Activated B cell treated with CpG ODN at 0.5 μM for 24 hours (primary cell): ENCODE results near the gene KRT6A. TPM values are rescaled to one million over a fixed set of nuclear protein-coding genes. Genes with fewer than 3 reads are reported as not detected.

Experiments used
- ATAC-seq: fragments of 200-7000 bp; cut with Tn5 transposase; one replicate; pipeline ENCODE4 v1.10.0; 2021; ENCODE audit warnings: low read depth, mild to moderate bottlenecking, moderate library complexity
- CTCF ChIA-PET: fragments of 350-600 bp; sonication (Branson Sonifier 250); formaldehyde crosslinking; loops from one replicate; lab custom pipeline; 2021; ENCODE audit warnings: antibody characterized with exemption; lab: Charles Lee
- POLR2A ChIA-PET: fragments of 350-600 bp; sonication (Branson Sonifier 250); formaldehyde crosslinking; loops from one replicate; lab custom pipeline; 2021; ENCODE audit warnings: antibody characterized with exemption; lab: Charles Lee
- DNase-seq: peaks from one replicate; pipeline ENCODE4 v3.0.0; 2022
- H3K27ac Mint-ChIP-seq: one replicate; pipeline ENCODE4 v1.8.0; 2020; ENCODE audit warnings: mixed read lengths
- H3K27me3 Mint-ChIP-seq: one replicate; pipeline ENCODE4 v1.8.0; 2021; ENCODE audit warnings: mixed read lengths
- H3K36me3 Mint-ChIP-seq: one replicate; pipeline ENCODE4 v1.8.0; 2021; ENCODE audit warnings: low read depth, mixed read lengths
- H3K4me1 Mint-ChIP-seq: one replicate; pipeline ENCODE4 v1.8.0; 2021; ENCODE audit warnings: mixed read lengths
- H3K4me3 Mint-ChIP-seq: one replicate; pipeline ENCODE4 v1.8.0; 2020; ENCODE audit warnings: mild to moderate bottlenecking, mixed read lengths
- H3K9me3 Mint-ChIP-seq: one replicate; pipeline ENCODE4 v1.8.0; 2020; ENCODE audit warnings: mixed read lengths
- CTCF ChIP-seq: fragments of 200-600 bp; IDR thresholded peaks from one replicate; pipeline ENCODE4 v1.8.0; 2022; ENCODE audit warnings: antibody characterized with exemption, mild to moderate bottlenecking
- intact Hi-C: fragments of 100-400 bp; cut with micrococcal nuclease; formaldehyde crosslinking; loops from one replicate; pipeline ENCODE4 v1.15.1; 2024
- total RNA-seq: library from RNA; stranded (reverse); gene quantifications from 2 replicates; pipeline ENCODE4 v1.2.3, GENCODE V29; 2022

KRT6A gene
- total RNA-seq, 1 donor from 2014 or later = not detected

- H3K4me1 Mint-ChIP-seq = no peaks in the 10 kb centered on the region
- CTCF ChIA-PET = no interaction called here
Measured at GRCh38 chr12:52446367-52447045, 46.6 kb downstream of the KRT6A start.

DNA sequence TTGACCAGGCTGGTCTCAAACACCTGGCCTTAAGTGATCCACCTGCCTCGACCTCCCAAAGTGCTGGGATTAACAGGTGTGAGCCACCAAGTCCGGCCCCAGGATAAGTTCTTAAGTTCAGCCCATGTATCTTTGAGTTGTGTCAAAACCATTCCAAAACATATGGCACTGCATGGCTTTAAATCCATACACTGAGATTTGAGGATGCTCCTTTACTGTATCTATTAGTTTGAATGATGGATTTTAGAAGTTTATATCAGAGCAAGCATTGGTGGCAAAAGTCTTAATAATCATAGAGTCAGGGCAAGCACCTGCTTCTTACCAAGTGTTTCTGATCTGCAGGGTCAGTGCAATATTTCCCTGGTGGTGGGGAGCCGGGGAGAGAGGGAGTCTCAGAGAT lies 47.2 kb downstream of the KRT6A start:
- intact Hi-C loops = no loop called here
- ChIA-PET CTCF (no interaction called here), POLR2A (no interaction called here)
- no peak overlapping the region for H3K27ac Mint-ChIP-seq
- no peak for DNase-seq
- H3K4me3 Mint-ChIP-seq = no peak overlapping the region
- no peak for ATAC-seq
- H3K36me3 Mint-ChIP-seq = no peaks in the 10 kb centered on the region
- H3K9me3 Mint-ChIP-seq = no peaks in the 10 kb centered on the region
- TF ChIP-seq CTCF = no peak
- H3K4me1 Mint-ChIP-seq = no peaks in the 10 kb centered on the region
- peaks cover 26% of the 10 kb centered on the region for H3K27me3 Mint-ChIP-seq

More at GRCh38 chr12:52446367-52447045, 46.6 kb downstream of the KRT6A start:
- POLR2A ChIA-PET = no interaction called here
- H3K27ac Mint-ChIP-seq = no peak overlapping the region
- TF ChIP-seq CTCF = no peak
- ATAC-seq (no peak), DNase-seq (no peak)
- H3K9me3 Mint-ChIP-seq = no peaks in the 10 kb centered on the region
- peaks cover 26% of the 10 kb centered on the region for H3K27me3 Mint-ChIP-seq
- intact Hi-C loops = no loop called here
- H3K4me3 Mint-ChIP-seq = no peak overlapping the region
- no peaks in the 10 kb centered on the region for H3K36me3 Mint-ChIP-seq

DNA sequence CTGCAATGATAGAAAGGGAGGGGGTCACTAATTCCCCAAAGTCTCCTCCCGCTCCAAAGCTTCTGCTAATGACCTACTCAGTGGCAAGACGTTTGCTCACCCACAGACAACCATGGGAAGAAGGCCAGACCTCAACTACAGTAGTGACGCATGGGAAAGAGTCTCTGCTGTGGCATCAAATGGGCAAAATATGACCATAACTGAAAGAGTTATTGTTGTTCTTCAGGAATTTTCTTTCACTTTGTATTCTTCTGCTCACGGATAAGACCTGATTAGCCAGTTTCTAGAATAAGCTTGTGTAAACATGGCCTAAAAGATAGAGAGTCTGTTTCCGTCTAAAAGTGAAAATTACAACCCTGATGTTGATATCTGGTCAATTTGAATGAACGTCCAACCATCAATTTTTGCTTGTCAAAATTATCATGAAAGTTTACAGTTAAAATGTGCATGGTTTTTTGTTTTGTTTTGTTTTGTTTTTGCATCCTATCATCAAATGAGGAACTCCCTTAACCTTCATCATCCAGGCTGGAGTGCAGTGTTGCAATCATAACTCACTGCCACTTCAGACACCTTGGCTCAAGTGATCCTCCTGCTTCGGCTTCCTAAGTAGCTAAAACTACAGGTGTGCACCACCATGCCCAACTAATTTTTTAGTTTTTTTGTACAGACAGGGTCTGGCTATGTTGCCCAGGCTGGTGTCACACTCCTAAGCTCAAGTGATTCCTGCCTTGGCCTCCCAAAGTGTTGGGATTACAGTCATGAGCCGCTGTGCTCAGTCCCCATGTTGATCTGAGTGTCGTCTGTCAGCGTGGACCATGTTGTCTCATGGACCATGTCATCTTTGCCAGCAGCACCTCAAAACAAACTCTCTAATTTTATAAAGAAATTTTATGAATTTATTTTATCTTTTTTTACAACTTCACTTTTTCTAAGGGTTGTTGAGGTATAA lies 48.1 kb downstream of the KRT6A start:
- ChIA-PET CTCF (no interaction called here), POLR2A (no interaction called here)
- Mint-ChIP-seq H3K4me1 (no peaks in the 10 kb centered on the region), H3K27me3 (peaks cover 20% of the 10 kb centered on the region), H3K9me3 (no peaks in the 10 kb centered on the region), H3K36me3 (no peaks in the 10 kb centered on the region), H3K4me3 (no peak overlapping the region), H3K27ac (no peak overlapping the region)
- intact Hi-C loops = no loop called here
- TF ChIP-seq CTCF = no peak
- DNase-seq = no peak
- no peak for ATAC-seq

GRCh38 chr12:52443966-52444365 lies 49.1 kb downstream of the KRT6A start:
- DNase-seq (no peak), ATAC-seq (no peak)
- no peaks in the 10 kb centered on the region for H3K9me3 Mint-ChIP-seq
- H3K36me3 Mint-ChIP-seq = no peaks in the 10 kb centered on the region
- no peak for TF ChIP-seq CTCF
- no peak overlapping the region for H3K4me3 Mint-ChIP-seq
- intact Hi-C loops = no loop called here
- peaks cover 20% of the 10 kb centered on the region for H3K27me3 Mint-ChIP-seq
- H3K4me1 Mint-ChIP-seq = no peaks in the 10 kb centered on the region
- ChIA-PET CTCF (no interaction called here), POLR2A (no interaction called here)
- H3K27ac Mint-ChIP-seq = no peak overlapping the region

GRCh38 chr12:52442600-52443061 lies 50.4 kb downstream of the KRT6A start:
- Mint-ChIP-seq H3K36me3 (no peaks in the 10 kb centered on the region), H3K27me3 (peaks cover 20% of the 10 kb centered on the region), H3K9me3 (no peaks in the 10 kb centered on the region), H3K27ac (no peak overlapping the region), H3K4me1 (no peaks in the 10 kb centered on the region), H3K4me3 (no peak overlapping the region)
- TF ChIP-seq CTCF = no peak
- POLR2A ChIA-PET = no interaction called here
- DNase-seq = no peak
- no peak for ATAC-seq
- intact Hi-C loops = no loop called here
- CTCF ChIA-PET = no interaction called here
